Fibroblast of pulmonary artery (primary cell): ENCODE data around the gene GRB10.
A peak's percentile ranks its signal among the peaks of the same experiment; 100 is the strongest.

ENCODE experiments used
- DNase-seq: peaks from one replicate; pipeline ENCODE4 v3.0.0-alpha.2; 2010; ENCODE audit warnings: low read depth
- H3K4me3 ChIP-seq: replicated peaks from 2 replicates; pipeline ENCODE4 v1.5.1; 2011; ENCODE audit warnings: low read depth, mild to moderate bottlenecking, control low read depth, low read length, moderate library complexity
- CTCF ChIP-seq: IDR thresholded peaks from 2 replicates; pipeline ENCODE4 v1.5.1; 2011; ENCODE audit warnings: mild to moderate bottlenecking, control low read depth, low read length, inconsistent platforms; ENCODE audit errors: missing control alignments

GRB10 gene

GRCh38 chr7:50788382-50788781 lies 5.7 kb upstream of the GRB10 start:
- no peak overlapping the region for H3K4me3 ChIP-seq
- TF ChIP-seq CTCF, result no peak
- DNase-seq, result no peak

GRCh38 chr7:50787825-50788224 lies 5.1 kb upstream of the GRB10 start:
- no peak overlapping the region for H3K4me3 ChIP-seq
- DNase-seq, result no peak
- TF ChIP-seq CTCF, result no peak

GRCh38 chr7:50785346-50785745 lies 2.6 kb upstream of the GRB10 start:
- no peak for TF ChIP-seq CTCF
- H3K4me3 ChIP-seq, result no peak overlapping the region
- no peak for DNase-seq

DNA sequence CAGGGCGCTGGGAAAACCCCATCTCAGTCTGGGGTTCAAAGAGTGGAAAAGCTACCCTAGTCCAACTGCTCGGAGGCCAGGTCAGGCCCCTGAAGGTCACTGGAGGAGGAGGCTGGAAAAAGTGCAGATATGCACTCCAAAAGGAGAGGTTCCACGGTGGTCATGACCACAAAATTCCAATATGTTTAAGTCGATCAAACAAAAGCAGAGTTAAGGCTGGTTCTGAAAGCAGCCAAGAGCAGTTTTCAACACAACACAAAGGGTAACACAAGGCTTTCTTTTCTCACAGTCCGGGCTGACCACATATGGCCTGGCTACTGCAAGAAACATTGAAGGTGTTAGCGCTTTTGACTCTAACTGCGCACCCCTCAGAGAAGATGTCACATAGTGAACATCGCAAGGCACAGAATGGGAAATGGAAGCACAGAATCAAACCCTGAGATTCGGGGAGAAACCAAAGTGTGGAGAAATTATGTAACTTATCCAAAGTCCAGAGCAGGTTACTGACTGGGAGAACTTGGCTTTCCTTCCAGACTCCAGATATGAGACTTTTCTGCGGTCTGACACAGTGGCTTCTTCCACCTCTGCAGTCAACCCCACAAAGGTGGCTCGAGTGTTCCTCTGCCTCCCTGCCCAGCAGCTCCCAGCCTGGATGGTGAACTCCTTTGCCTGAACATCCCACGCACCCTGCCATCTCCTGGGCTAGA lies 1.3 kb upstream of the GRB10 start:
- H3K4me3 ChIP-seq, result no peak overlapping the region
- no peak for TF ChIP-seq CTCF
- no peak for DNase-seq

DNA sequence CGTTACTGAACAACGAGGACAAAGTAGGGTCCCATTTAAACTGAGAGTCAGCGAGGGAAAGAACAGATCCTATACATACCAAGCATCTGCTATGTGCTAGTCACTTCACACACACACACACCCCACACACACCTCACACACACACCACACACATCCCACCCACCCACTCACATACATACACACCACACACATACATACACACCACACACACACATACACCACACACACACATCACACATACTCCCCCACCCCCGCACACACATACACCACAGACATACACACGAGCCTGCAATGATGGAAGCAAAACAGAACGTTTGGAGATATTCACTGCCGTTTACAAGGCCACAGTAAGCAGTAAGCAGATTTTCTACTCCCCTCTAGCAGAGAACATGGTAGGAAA lies 607 bp upstream of the GRB10 start:
- DNase-seq, result no peak
- peak overlapping the region; percentile 49 for H3K4me3 ChIP-seq
- TF ChIP-seq CTCF, result no peak

- DNase-seq, result no peak
- TF ChIP-seq CTCF, result no peak
- peak overlapping the region; percentile 29 for H3K4me3 ChIP-seq
Measured at GRCh38 chr7:50781381-50782293, 1.1 kb downstream of the GRB10 start.

GRCh38 chr7:50780436-50780835 lies 2.3 kb downstream of the GRB10 start:
- TF ChIP-seq CTCF, result no peak
- no peak overlapping the region for H3K4me3 ChIP-seq
- no peak for DNase-seq
